ENCODE measurements around the gene ZNF436. TPM values are rescaled to one million over a fixed set of nuclear protein-coding genes. Genes with fewer than 3 reads are reported as not detected.
"Not testable (repeated sequence)": the region's sequence is repeated elsewhere in the genome, so short reads cannot be mapped to it uniquely, and the experiment has no call there.

ZNF436 gene
- total RNA-seq, 1 donor from 2014 or later: 24.8 TPM

- Mint-ChIP-seq H3K27ac (peak overlapping the region; percentile 82), H3K36me3 (peaks cover 10% of the 10 kb centered on the region), H3K27me3 (no peaks in the 10 kb centered on the region), H3K4me3 (peak overlapping the region; percentile 50), H3K9me3 (no peaks in the 10 kb centered on the region), H3K4me1 (ENCODE audit: unreplicated experiment) (peaks cover 40% of the 10 kb centered on the region)
- no peak for DNase-seq (ENCODE audit: extremely low spot score, unreplicated experiment)
- no peak for TF ChIP-seq CTCF (conservative IDR thresholded peaks at IDR 0.05)
These were observed 7.5 kb upstream of the ZNF436 start for GRCh38 chr1:23376890-23377811.

- H3K36me3 Mint-ChIP-seq; H3K4me3 Mint-ChIP-seq; H3K27ac Mint-ChIP-seq; H3K27me3 Mint-ChIP-seq; H3K9me3 Mint-ChIP-seq; DNase-seq (ENCODE audit: extremely low spot score, unreplicated experiment): not testable (repeated sequence)
- peaks cover 45% of the 10 kb centered on the region for H3K4me1 Mint-ChIP-seq (ENCODE audit: unreplicated experiment)
These were observed 4.6 kb upstream of the ZNF436 start for GRCh38 chr1:23374079-23374735.

- Mint-ChIP-seq H3K4me1 (ENCODE audit: unreplicated experiment) (peaks cover 47% of the 10 kb centered on the region), H3K36me3 (peaks cover 20% of the 10 kb centered on the region), H3K27ac (peak overlapping the region; percentile 69), H3K27me3 (no peaks in the 10 kb centered on the region), H3K4me3 (peak overlapping the region; percentile 61), H3K9me3 (no peaks in the 10 kb centered on the region)
- no peak for DNase-seq (ENCODE audit: extremely low spot score, unreplicated experiment)
- no peak for TF ChIP-seq CTCF (conservative IDR thresholded peaks at IDR 0.05)
These were observed 2.6 kb upstream of the ZNF436 start for GRCh38 chr1:23371987-23372880.

- Mint-ChIP-seq H3K27ac (peak overlapping the region; percentile 99), H3K9me3 (no peaks in the 10 kb centered on the region), H3K4me1 (ENCODE audit: unreplicated experiment) (peaks cover 55% of the 10 kb centered on the region), H3K36me3 (peaks cover 33% of the 10 kb centered on the region), H3K27me3 (no peaks in the 10 kb centered on the region), H3K4me3 (peak overlapping the region; percentile 99)
- peak; percentile 64 for TF ChIP-seq CTCF (conservative IDR thresholded peaks at IDR 0.05)
- no peak for DNase-seq (ENCODE audit: extremely low spot score, unreplicated experiment)
These were observed 1.3 kb upstream of the ZNF436 start for GRCh38 chr1:23370709-23371584.

- H3K4me3 Mint-ChIP-seq: peak overlapping the region; percentile 99
- no peak for TF ChIP-seq CTCF (conservative IDR thresholded peaks at IDR 0.05)
- peak overlapping the region; percentile 99 for H3K27ac Mint-ChIP-seq
- H3K4me1 Mint-ChIP-seq (ENCODE audit: unreplicated experiment): peaks cover 57% of the 10 kb centered on the region
- DNase-seq (ENCODE audit: extremely low spot score, unreplicated experiment): no peak
- H3K27me3 Mint-ChIP-seq: no peaks in the 10 kb centered on the region
- H3K36me3 Mint-ChIP-seq: peaks cover 36% of the 10 kb centered on the region
- H3K9me3 Mint-ChIP-seq: no peaks in the 10 kb centered on the region
These were observed 683 bp upstream of the ZNF436 start for GRCh38 chr1:23370330-23370708.
